DND-41 (cell line): Measurements from ENCODE around the gene CPT1A.

Experiments
- ATAC-seq: fragments of 200-7000 bp; cut with Tn5 transposase; 3 replicates; pipeline ENCODE4 v1.9.1; 2021; ENCODE audit warnings: low read depth; ENCODE audit not compliant: insufficient read depth
- DNase-seq: peaks from one replicate; pipeline ENCODE4 v3.0.0-alpha.2; 2020
- H2AFZ ChIP-seq: 2 replicates; pipeline ENCODE4 v1.6.0; 2012; ENCODE audit warnings: low read depth, low read length
- H3K27ac ChIP-seq: 2 replicates; pipeline ENCODE4 v1.5.1; 2012; ENCODE audit warnings: low read length, inconsistent platforms
- H3K27me3 ChIP-seq: fragments of 200-600 bp; sonication (generic); 2 replicates; pipeline ENCODE4 v1.6.0; 2012; ENCODE audit warnings: low read length, mild to moderate bottlenecking, inconsistent platforms; ENCODE audit not compliant: insufficient read depth, poor library complexity
- H3K36me3 ChIP-seq: 2 replicates; pipeline ENCODE4 v1.5.1; 2012; ENCODE audit warnings: low read length, inconsistent platforms; ENCODE audit not compliant: insufficient read depth
- H3K4me1 ChIP-seq: 2 replicates; pipeline ENCODE4 v1.5.1; 2012; ENCODE audit warnings: mild to moderate bottlenecking, low read length; ENCODE audit not compliant: insufficient read depth
- H3K4me2 ChIP-seq: 2 replicates; pipeline ENCODE4 v1.6.0; 2012; ENCODE audit warnings: mild to moderate bottlenecking, moderate library complexity, low read length, inconsistent platforms; ENCODE audit not compliant: insufficient read depth
- H3K4me3 ChIP-seq, 2 experiments: fragments of 200-600 bp in 1 of 2; shearing (Covaris generic) in 1 of 2; 2 replicates each; pipeline ENCODE4 v1.5.1; 2012 to 2016; ENCODE audit warnings: inconsistent platforms in 2 of 2, low read length in 2 of 2, mild to moderate bottlenecking in 2 of 2, low read depth in 1 of 2, moderate library complexity in 1 of 2
- H3K79me2 ChIP-seq: 2 replicates; pipeline ENCODE4 v1.6.0; 2012; ENCODE audit warnings: low read length, inconsistent platforms; ENCODE audit not compliant: insufficient read depth
- H3K9ac ChIP-seq: 2 replicates; pipeline ENCODE4 v1.6.0; 2012; ENCODE audit warnings: low read depth, mild to moderate bottlenecking, inconsistent platforms, low read length, moderate library complexity
- H3K9me3 ChIP-seq: 2 replicates; pipeline ENCODE4 v1.5.1; 2012; ENCODE audit warnings: low read length, moderate library complexity, mild to moderate bottlenecking, inconsistent platforms; ENCODE audit not compliant: insufficient read depth, severe bottlenecking
- H4K20me1 ChIP-seq: 2 replicates; pipeline ENCODE4 v1.6.0; 2012; ENCODE audit warnings: low read length; ENCODE audit not compliant: insufficient read depth
- CTCF ChIP-seq: IDR thresholded peaks from 2 replicates; pipeline ENCODE4 v1.5.1; 2012; ENCODE audit warnings: borderline replicate concordance, low read length, moderate library complexity, mild to moderate bottlenecking; ENCODE audit not compliant: poor library complexity, severe bottlenecking; ENCODE audit errors: extremely low read depth
- EZH2 ChIP-seq: IDR thresholded peaks from 3 replicates; pipeline ENCODE4 v1.6.1; 2012; ENCODE audit warnings: borderline replicate concordance, low read depth, mild to moderate bottlenecking, moderate library complexity, low read length, inconsistent platforms; ENCODE audit not compliant: severe bottlenecking

Gene CPT1A

GRCh38 chr11:68810164-68810563 is 31.6 kb downstream of the CPT1A start:
- no peak for DNase-seq
- no peaks in the 10 kb centered on the region for H3K4me1 ChIP-seq
- H3K9ac ChIP-seq, result no peak overlapping the region
- no peak overlapping the region for H3K4me3 ChIP-seq
- no peaks in the 10 kb centered on the region; the same call in 1 of the 2 replicates for H3K79me2 ChIP-seq
- ATAC-seq, result no peak
- no peaks in the 10 kb centered on the region for H3K27me3 ChIP-seq
- H3K36me3 ChIP-seq, result peaks cover 52% of the 10 kb centered on the region
- TF ChIP-seq EZH2 (no peak), CTCF (no peak)
- no peak overlapping the region for H3K4me2 ChIP-seq
- peaks cover 9% of the 10 kb centered on the region; the same call in 1 of the 2 replicates for H4K20me1 ChIP-seq
- H3K27ac ChIP-seq, result no peak overlapping the region
- no peaks in the 10 kb centered on the region for H3K9me3 ChIP-seq
- H2AFZ ChIP-seq, result no peak overlapping the region

GRCh38 chr11:68809506-68809905 is 32.2 kb downstream of the CPT1A start:
- no peaks in the 10 kb centered on the region for H3K9me3 ChIP-seq
- no peak overlapping the region for H2AFZ ChIP-seq
- no peaks in the 10 kb centered on the region for H3K4me1 ChIP-seq
- TF ChIP-seq EZH2, result no peak
- no peak for TF ChIP-seq CTCF
- H3K4me2 ChIP-seq, result no peak overlapping the region
- DNase-seq, result no peak
- H3K9ac ChIP-seq, result no peak overlapping the region
- no peaks in the 10 kb centered on the region for H3K27me3 ChIP-seq
- no peak overlapping the region for H3K4me3 ChIP-seq
- ATAC-seq, result no peak
- no peaks in the 10 kb centered on the region; the same call in 1 of the 2 replicates for H3K79me2 ChIP-seq
- H3K36me3 ChIP-seq, result peaks cover 49% of the 10 kb centered on the region
- H4K20me1 ChIP-seq, result peaks cover 9% of the 10 kb centered on the region; the same call in 1 of the 2 replicates
- H3K27ac ChIP-seq, result no peak overlapping the region

- TF ChIP-seq EZH2, result no peak
- no peak for TF ChIP-seq CTCF
- DNase-seq, result no peak
- H3K27me3 ChIP-seq, result no peaks in the 10 kb centered on the region
- H3K4me1 ChIP-seq, result no peaks in the 10 kb centered on the region
- no peaks in the 10 kb centered on the region for H3K9me3 ChIP-seq
- H3K36me3 ChIP-seq, result peaks cover 53% of the 10 kb centered on the region
- no peak for ATAC-seq
- peaks cover 9% of the 10 kb centered on the region; the same call in 1 of the 2 replicates for H4K20me1 ChIP-seq
- H3K4me3 ChIP-seq, result no peak overlapping the region
- no peak overlapping the region for H3K4me2 ChIP-seq
- no peaks in the 10 kb centered on the region; the same call in 1 of the 2 replicates for H3K79me2 ChIP-seq
- no peak overlapping the region for H2AFZ ChIP-seq
- no peak overlapping the region for H3K9ac ChIP-seq
- no peak overlapping the region for H3K27ac ChIP-seq
Measured at GRCh38 chr11:68808787-68809186, 32.9 kb downstream of the CPT1A start.
